K562 (cell line): ENCODE measurements around the gene SNRNP200. TPM values are rescaled to one million over a fixed set of nuclear protein-coding genes. Genes with fewer than 3 reads are reported as not detected.

Experiments
- ATF3 ChIP-seq, 2 experiments: fragments of 450-650 bp in 1 of 2; sonication (generic) in 1 of 2; formaldehyde crosslinking in 1 of 2; IDR thresholded peaks in 1 of 2; conservative IDR thresholded peaks in 1 of 2; 2 replicates each; pipeline versions ENCODE4 v1.6.1 to v1.8.1; 2016 to 2023; ENCODE audit warnings: mild to moderate bottlenecking in 2 of 2, moderate library complexity in 2 of 2, inconsistent platforms in 1 of 2, missing genetic modification reagents in 1 of 2
- CTBP1 ChIP-seq: fragments of 450-650 bp; IDR thresholded peaks from 2 replicates; pipeline ENCODE4 v1.6.1; 2016; ENCODE audit warnings: borderline replicate concordance
- FOXJ2 ChIP-seq: fragments of 200-800 bp; sonication (Bioruptor generic); IDR thresholded peaks from 2 replicates; pipeline ENCODE4 v1.6.1; 2016; ENCODE audit warnings: missing genetic modification characterization, missing compliant biosample characterization
- HES1 ChIP-seq: fragments of 450-650 bp; IDR thresholded peaks from 2 replicates; pipeline ENCODE4 v1.6.1; 2016; ENCODE audit warnings: low read depth, mild to moderate bottlenecking, moderate library complexity
- JUND ChIP-seq, 2 experiments: IDR thresholded peaks; 2 replicates in 1 of 2; 3 replicates in 1 of 2; pipeline ENCODE4 v1.6.1; 2011; ENCODE audit warnings: borderline replicate concordance in 2 of 2, low read depth in 2 of 2, low read length in 2 of 2, improper control_type of control experiment in 1 of 2, missing biosample characterization in 1 of 2, missing genetic modification characterization in 1 of 2, missing genetic modification reagents in 1 of 2
- MTA1 ChIP-seq: fragments of 450-650 bp; IDR thresholded peaks from 2 replicates; pipeline ENCODE4 v1.6.1; 2017; ENCODE audit warnings: borderline replicate concordance
- TEAD4 ChIP-seq, 2 experiments: sonication (generic) in 1 of 2; formaldehyde crosslinking in 1 of 2; IDR thresholded peaks; 2 replicates each; pipeline versions ENCODE4 v1.6.1 to v1.8.0; 2012 to 2022; ENCODE audit warnings: borderline replicate concordance in 1 of 2, inconsistent platforms in 1 of 2, low read length in 1 of 2, mild to moderate bottlenecking in 1 of 2, missing genetic modification reagents in 1 of 2
- ZBTB43 ChIP-seq: sonication (generic); formaldehyde crosslinking; IDR thresholded peaks from 2 replicates; pipeline ENCODE4 v1.8.0; 2023; ENCODE audit warnings: mild to moderate bottlenecking, missing genetic modification reagents
- ZNF695 ChIP-seq: fragments of 450-650 bp; formaldehyde crosslinking; IDR thresholded peaks from 2 replicates; pipeline ENCODE4 v1.4.0; 2020; ENCODE audit warnings: mild to moderate bottlenecking, moderate library complexity
- polyA plus RNA-seq, 8 experiments: library from polyadenylated mRNA; depleted of rRNA in 4 of 8; stranded (reverse) in 5 of 8; unstranded in 3 of 8; fragments of >200 nt; fragmentation: Nextera tagmentation in 2 of 8; fragmentation: Illumina TruSeq in 1 of 8; extraction: Ambion mirVana in 2 of 8; extraction: Trizol in 1 of 8; gene quantifications; 2 replicates each; pipeline versions ENCODE4 v1.2.1 to v1.2.3, GENCODE V29; 2011 to 2014; ENCODE audit warnings: inconsistent platforms in 1 of 8, missing spikeins in 1 of 8
- total RNA-seq, 7 experiments: library from RNA; depleted of rRNA in 6 of 7; stranded (reverse); fragments of >200 nt in 6 of 7; fragmentation: Illumina TruSeq in 2 of 7; extraction: Trizol in 2 of 7; gene quantifications; 2 replicates each; pipeline versions ENCODE4 v1.2.1 to v1.2.3, GENCODE V29; 2011 to 2021; ENCODE audit warnings: low replicate concordance in 1 of 7

SNRNP200 gene
- total and polyA plus RNA-seq, 9 of the 15 experiments (the other 6 are each of a cell fraction or from before 2014, with no cell fraction given) = 76.1 to 231 (median 155) TPM

GRCh38 chr2:96342085-96342484 is 36.7 kb upstream of the SNRNP200 start (continued):
- TF ChIP-seq ZBTB43 (CRISPR knock-in tag) (no peak), CTBP1 (peak; percentile 50; the same call in 1 of the 2 replicates), TEAD4 (IDR thresholded peaks at IDR 0.05; ENCODE audit: low read length) (0 out of 2 replicates have a peak, but pooled peaks have one; percentile 25), TEAD4 (CRISPR knock-in tag; IDR thresholded peaks at IDR 0.05; ENCODE audit: borderline replicate concordance) (no peak), HES1 (peak; percentile 52; the same call in 1 of the 2 replicates), FOXJ2 (peak; percentile 81), JUND (IDR thresholded peaks at IDR 0.05; ENCODE audit: borderline replicate concordance, low read depth, low read length) (peak; percentile 93), JUND (tag; IDR thresholded peaks at IDR 0.05; ENCODE audit: borderline replicate concordance, low read depth, low read length) (peak; percentile 93; the same call in 2 of the 3 replicates), ATF3 (IDR thresholded peaks at IDR 0.05) (peak; percentile 82), ATF3 (CRISPR knock-in tag; conservative IDR thresholded peaks at IDR 0.05) (no peak), ZNF695 (CRISPR knock-in tag) (no peak), MTA1 (peak; percentile 34; the same call in 1 of the 2 replicates)
